Fibroblast of lung (primary cell): ENCODE results near the gene NLE1. TPM values are rescaled to one million over a fixed set of nuclear protein-coding genes. Genes with fewer than 3 reads are reported as not detected.

Experiments
- DNase-seq, 2 donors: peaks; one replicate each; pipeline versions ENCODE4 v3.0.0 to v3.0.0-alpha.2; 2010; ENCODE audit warnings: low read depth in 2 of 2
- H2AFZ ChIP-seq: 2 replicates; pipeline ENCODE4 v1.5.1; 2012; ENCODE audit warnings: low read length, control low read depth, inconsistent platforms
- H3K27ac ChIP-seq: 2 replicates; pipeline ENCODE4 v1.5.1; 2011; ENCODE audit warnings: low read length, control low read depth; ENCODE audit not compliant: insufficient read depth
- H3K27me3 ChIP-seq: 2 replicates; pipeline ENCODE4 v1.5.1; 2011; ENCODE audit warnings: mild to moderate bottlenecking, low read length; ENCODE audit not compliant: control insufficient read depth, insufficient read depth
- H3K36me3 ChIP-seq: 2 replicates; pipeline ENCODE4 v1.5.1; 2011; ENCODE audit warnings: low read length; ENCODE audit not compliant: control insufficient read depth, insufficient read depth
- H3K4me1 ChIP-seq: 2 replicates; pipeline ENCODE4 v1.5.1; 2011; ENCODE audit warnings: low read length; ENCODE audit not compliant: control insufficient read depth, insufficient read depth; ENCODE audit errors: extremely low read depth
- H3K4me2 ChIP-seq: 2 replicates; pipeline ENCODE4 v1.5.1; 2011; ENCODE audit warnings: low read length, control low read depth; ENCODE audit not compliant: insufficient read depth; ENCODE audit errors: extremely low read depth
- H3K4me3 ChIP-seq, 4 experiments: fragments of 200-600 bp in 1 of 4; sonication (generic) in 1 of 4; replicated peaks in 1 of 4; 2 replicates each; pipeline ENCODE4 v1.5.1; 2011 to 2016; ENCODE audit warnings: low read length in 4 of 4, low read depth in 3 of 4, mild to moderate bottlenecking in 3 of 4, control low read depth in 2 of 4, inconsistent platforms in 1 of 4, mixed read lengths in 1 of 4; ENCODE audit not compliant: insufficient read depth in 1 of 4; ENCODE audit errors: control extremely low read depth in 1 of 4
- H3K79me2 ChIP-seq: 2 replicates; pipeline ENCODE4 v1.5.1; 2012; ENCODE audit warnings: mild to moderate bottlenecking, low read length, inconsistent platforms; ENCODE audit not compliant: control insufficient read depth, insufficient read depth
- H3K9ac ChIP-seq: 2 replicates; pipeline ENCODE4 v1.5.1; 2011; ENCODE audit warnings: mild to moderate bottlenecking, low read length, control low read depth; ENCODE audit not compliant: insufficient read depth
- H3K9me3 ChIP-seq: 2 replicates; pipeline ENCODE4 v1.5.1; 2012; ENCODE audit warnings: low read depth, low read length; ENCODE audit not compliant: control insufficient read depth, insufficient read depth
- H4K20me1 ChIP-seq: 2 replicates; pipeline ENCODE4 v1.5.1; 2011; ENCODE audit warnings: low read length; ENCODE audit not compliant: control insufficient read depth, insufficient read depth; ENCODE audit errors: extremely low read depth
- EZH2 ChIP-seq: IDR thresholded peaks from 2 replicates; pipeline ENCODE4 v1.5.1; 2012; ENCODE audit warnings: low read length, control low read depth, mild to moderate bottlenecking; ENCODE audit errors: missing control alignments
- polyA plus RNA-seq, 2 donors: library from polyadenylated mRNA; depleted of rRNA in 1 of 2; stranded (reverse) in 1 of 2; unstranded in 1 of 2; fragments of >200 nt; gene quantifications; 2 replicates each; pipeline ENCODE4 v1.2.1, GENCODE V29; 2011 to 2012; ENCODE audit warnings: missing spikeins in 1 of 2
- total RNA-seq: library from RNA; depleted of rRNA; stranded (reverse); fragments of >200 nt; gene quantifications from 2 replicates; pipeline ENCODE4 v1.2.1, GENCODE V29; 2014
- TF ChIP-seq, protein P1 (sequence below), 2 donors: IDR thresholded peaks in 1 of 2; conservative IDR thresholded peaks in 1 of 2; 1 replicate in 1 of 2; 2 replicates in 1 of 2; pipeline ENCODE4 v1.5.1; 2011 to 2012; ENCODE audit warnings: low read length in 2 of 2, control low read depth in 1 of 2, inconsistent platforms in 1 of 2, low read depth in 1 of 2, mild to moderate bottlenecking in 1 of 2

Gene NLE1
- total and polyA plus RNA-seq, 2 donors (not counting 1 experiment from before 2014, with no cell fraction given): 9.4 to 20.5 TPM

DNA sequence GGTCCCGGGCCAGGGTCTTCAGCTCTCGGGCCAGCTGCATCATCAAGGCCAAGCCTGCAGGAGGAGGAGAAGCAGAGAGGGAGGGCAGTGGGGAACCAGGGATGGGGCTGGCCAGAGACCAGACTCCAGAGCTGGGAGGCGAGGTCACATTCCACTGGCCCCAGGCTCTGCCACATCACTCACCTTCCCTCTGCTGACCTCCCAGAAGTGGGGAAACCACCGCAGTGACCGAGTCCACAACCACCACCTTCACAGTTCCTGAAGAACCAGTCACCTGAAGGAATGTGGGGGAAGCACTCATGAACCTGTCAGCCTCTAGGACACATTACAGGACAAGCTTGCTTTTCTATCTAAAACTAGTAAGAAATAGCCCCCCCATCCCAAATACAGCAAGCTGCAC lies 38.8 kb downstream of the NLE1 start:
- H3K27ac ChIP-seq: no peak overlapping the region
- no peaks in the 10 kb centered on the region for H3K4me1 ChIP-seq
- H3K9me3 ChIP-seq: no peaks in the 10 kb centered on the region
- H3K4me2 ChIP-seq: no peak overlapping the region
- TF ChIP-seq, protein P1, sequence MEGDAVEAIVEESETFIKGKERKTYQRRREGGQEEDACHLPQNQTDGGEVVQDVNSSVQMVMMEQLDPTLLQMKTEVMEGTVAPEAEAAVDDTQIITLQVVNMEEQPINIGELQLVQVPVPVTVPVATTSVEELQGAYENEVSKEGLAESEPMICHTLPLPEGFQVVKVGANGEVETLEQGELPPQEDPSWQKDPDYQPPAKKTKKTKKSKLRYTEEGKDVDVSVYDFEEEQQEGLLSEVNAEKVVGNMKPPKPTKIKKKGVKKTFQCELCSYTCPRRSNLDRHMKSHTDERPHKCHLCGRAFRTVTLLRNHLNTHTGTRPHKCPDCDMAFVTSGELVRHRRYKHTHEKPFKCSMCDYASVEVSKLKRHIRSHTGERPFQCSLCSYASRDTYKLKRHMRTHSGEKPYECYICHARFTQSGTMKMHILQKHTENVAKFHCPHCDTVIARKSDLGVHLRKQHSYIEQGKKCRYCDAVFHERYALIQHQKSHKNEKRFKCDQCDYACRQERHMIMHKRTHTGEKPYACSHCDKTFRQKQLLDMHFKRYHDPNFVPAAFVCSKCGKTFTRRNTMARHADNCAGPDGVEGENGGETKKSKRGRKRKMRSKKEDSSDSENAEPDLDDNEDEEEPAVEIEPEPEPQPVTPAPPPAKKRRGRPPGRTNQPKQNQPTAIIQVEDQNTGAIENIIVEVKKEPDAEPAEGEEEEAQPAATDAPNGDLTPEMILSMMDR (conservative IDR thresholded peaks at IDR 0.05 in 1 of 2, IDR thresholded peaks at IDR 0.05 in 1 of 2; ENCODE audit: low read depth in 1 of 2, low read length in 2 of 2): no peak
- no peak for TF ChIP-seq EZH2
- no peaks in the 10 kb centered on the region for H3K27me3 ChIP-seq
- DNase-seq: no peak
- no peak overlapping the region for H3K4me3 ChIP-seq
- no peaks in the 10 kb centered on the region for H4K20me1 ChIP-seq
- no peaks in the 10 kb centered on the region for H3K79me2 ChIP-seq
- H2AFZ ChIP-seq: no peak overlapping the region
- H3K36me3 ChIP-seq: no peaks in the 10 kb centered on the region
- no peak overlapping the region for H3K9ac ChIP-seq

DNA sequence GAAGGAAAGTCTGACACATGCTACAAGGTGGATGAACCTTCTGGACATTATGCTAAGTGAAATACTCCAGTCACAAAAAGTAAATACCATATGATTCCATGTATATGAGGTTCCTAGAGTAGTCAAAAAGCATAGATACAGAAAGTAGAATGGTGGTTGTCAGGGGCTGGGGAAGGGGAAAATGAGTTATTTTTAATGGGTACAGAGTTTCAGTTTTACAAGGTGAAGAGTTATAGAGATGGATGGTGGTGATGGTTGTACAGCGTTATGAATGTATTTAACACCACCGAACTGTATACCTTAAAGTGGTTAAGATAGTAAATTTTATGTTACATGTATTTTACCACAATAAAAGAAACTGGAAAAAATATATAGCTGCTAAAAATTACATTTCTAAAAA lies 40.4 kb downstream of the NLE1 start:
- Histone ChIP-seq H3K27me3 (no peaks in the 10 kb centered on the region), H2AFZ (no peak overlapping the region), H3K4me1 (no peaks in the 10 kb centered on the region), H3K4me3 (no peak overlapping the region), H3K27ac (no peak overlapping the region), H3K79me2 (no peaks in the 10 kb centered on the region), H3K36me3 (peaks cover 3% of the 10 kb centered on the region), H3K4me2 (no peak overlapping the region), H4K20me1 (no peaks in the 10 kb centered on the region), H3K9ac (no peak overlapping the region), H3K9me3 (no peaks in the 10 kb centered on the region)
- no peak for DNase-seq
- TF ChIP-seq EZH2: no peak
- TF ChIP-seq, protein P1 (conservative IDR thresholded peaks at IDR 0.05 in 1 of 2, IDR thresholded peaks at IDR 0.05 in 1 of 2; ENCODE audit: low read depth in 1 of 2, low read length in 2 of 2): no peak

DNA sequence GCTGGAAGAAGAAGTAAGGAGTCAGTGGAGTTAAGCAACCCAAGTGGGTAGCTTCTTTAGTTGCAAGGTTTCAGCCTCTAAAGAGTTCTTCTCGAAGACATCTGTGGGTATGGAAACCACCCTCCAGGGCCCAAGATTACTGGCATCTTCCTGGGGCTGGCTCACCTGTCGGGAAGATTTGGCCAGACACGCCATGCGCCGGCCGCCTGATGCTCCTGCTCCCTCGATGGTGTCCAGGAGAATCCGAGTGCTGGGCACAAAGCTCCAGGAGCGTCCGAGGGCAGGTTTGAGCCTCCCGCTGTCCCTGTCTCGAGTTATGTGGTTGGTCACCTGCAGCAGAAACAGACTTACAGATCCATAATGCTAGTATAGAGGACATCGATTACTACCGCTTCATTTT lies 41.1 kb downstream of the NLE1 start:
- Histone ChIP-seq H3K27me3 (no peaks in the 10 kb centered on the region), H3K9me3 (no peaks in the 10 kb centered on the region)

More for the DNA sequence above, 41.1 kb downstream of the NLE1 start:
- no peak overlapping the region for H3K4me3 ChIP-seq
- no peaks in the 10 kb centered on the region for H3K79me2 ChIP-seq
- no peak overlapping the region for H3K9ac ChIP-seq
- peaks cover 3% of the 10 kb centered on the region for H3K36me3 ChIP-seq
- TF ChIP-seq, protein P1 (conservative IDR thresholded peaks at IDR 0.05 in 1 of 2, IDR thresholded peaks at IDR 0.05 in 1 of 2; ENCODE audit: low read depth in 1 of 2, low read length in 2 of 2): no peak
- TF ChIP-seq EZH2: no peak
- DNase-seq: no peak
- H3K27ac ChIP-seq: no peak overlapping the region
- no peak overlapping the region for H2AFZ ChIP-seq
- H3K4me1 ChIP-seq: no peaks in the 10 kb centered on the region
- H3K4me2 ChIP-seq: no peak overlapping the region
- H4K20me1 ChIP-seq: no peaks in the 10 kb centered on the region
